Erythroblast (primary cell): ENCODE measurements around the gene SQOR.

Source experiments
- GATA1 ChIP-seq: IDR thresholded peaks from 2 replicates; pipeline ENCODE4 v1.6.1; 2011; ENCODE audit warnings: low read depth, mild to moderate bottlenecking, control low read depth, low read length, moderate library complexity
- POLR2A ChIP-seq: IDR thresholded peaks from 2 replicates; pipeline ENCODE4 v1.6.1; 2011; ENCODE audit warnings: mild to moderate bottlenecking, low read length

DNA sequence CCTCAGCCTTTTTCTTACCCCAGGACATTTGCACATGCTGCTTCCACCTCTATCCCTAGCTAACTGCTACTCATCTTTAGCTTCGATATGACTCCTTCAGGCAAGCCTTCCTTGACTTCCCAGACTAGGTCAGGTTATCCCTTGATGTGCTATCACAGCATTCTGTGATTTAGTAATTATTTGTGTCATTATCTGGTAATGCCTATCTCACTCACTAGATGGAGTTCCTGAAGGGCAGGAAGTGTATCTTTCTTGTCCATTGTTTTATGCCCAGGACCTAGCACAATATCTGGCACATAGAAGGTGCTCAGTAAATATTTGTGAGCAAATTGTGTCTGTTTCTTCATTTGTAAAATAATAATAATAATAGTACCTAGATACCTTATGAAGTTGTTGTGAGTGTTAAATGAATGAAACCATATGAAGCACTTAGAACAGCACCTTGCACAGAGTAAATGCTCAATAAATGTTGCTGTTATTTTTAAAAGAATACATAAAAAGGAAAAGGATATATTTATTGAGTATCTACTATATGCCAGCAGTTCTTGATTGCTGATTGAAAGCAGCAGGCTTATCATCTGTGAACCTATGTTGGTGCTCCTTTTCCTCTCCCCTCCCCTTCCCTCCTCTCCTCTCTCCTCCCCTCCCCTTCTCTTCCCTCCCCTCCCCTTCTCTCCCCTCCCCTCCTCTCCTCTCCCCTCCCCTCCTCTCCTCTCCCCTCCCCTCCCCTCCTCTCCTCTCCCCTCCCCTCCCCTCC is 31.5 kb downstream of the SQOR start:
- TF ChIP-seq POLR2A, result no peak
- TF ChIP-seq GATA1, result no peak
